ENCODE results near the gene RAB25.

DNA sequence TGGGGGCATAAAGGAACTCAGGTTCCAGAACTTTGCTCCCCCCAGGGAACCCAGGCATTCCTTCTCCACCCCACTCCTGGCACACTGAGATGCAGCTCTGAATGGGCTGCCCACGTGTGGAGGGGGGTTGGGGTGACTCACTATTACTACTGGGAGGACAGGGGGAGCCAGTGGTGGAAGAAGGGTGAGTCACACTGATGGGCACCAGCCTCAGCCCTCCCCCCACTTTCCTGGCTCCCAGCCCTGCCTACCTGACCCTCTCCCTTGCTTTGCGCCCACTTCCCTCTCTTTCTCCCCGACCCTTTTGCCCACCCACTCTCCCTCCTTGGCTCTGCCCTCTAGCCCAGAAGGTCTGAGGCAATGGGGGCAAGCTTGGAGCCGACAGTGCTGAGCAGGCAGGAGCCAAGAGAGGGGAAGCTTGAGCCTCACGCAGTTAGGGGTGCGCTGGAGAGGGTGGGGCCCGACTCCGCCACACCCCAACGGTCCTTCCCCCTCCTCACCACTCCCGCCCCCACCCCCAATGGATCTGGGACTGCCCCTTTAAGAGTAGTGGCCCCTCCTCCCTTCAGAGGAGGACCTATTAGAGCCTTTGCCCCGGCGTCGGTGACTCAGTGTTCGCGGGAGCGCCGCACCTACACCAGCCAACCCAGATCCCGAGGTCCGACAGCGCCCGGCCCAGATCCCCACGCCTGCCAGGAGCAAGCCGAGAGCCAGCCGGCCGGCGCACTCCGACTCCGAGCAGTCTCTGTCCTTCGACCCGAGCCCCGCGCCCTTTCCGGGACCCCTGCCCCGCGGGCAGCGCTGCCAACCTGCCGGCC, 53.4 kb downstream of the RAB25 start, which contains the start of gene LMNA:
- no peak for TF ChIP-seq CTCF (IDR thresholded peaks at IDR 0.05)
- TF ChIP-seq POLR2A (IDR thresholded peaks at IDR 0.05) = peak; percentile 99
- TF ChIP-seq EP300 (IDR thresholded peaks at IDR 0.05) = peak; percentile 71

All from ovary (tissue), 3 donors.